SK-N-MC (cell line): ENCODE results near the gene PPA2.

Experiments
- EZH2 ChIP-seq: fragments of 200-600 bp; sonication (generic); IDR thresholded peaks from one replicate; pipeline ENCODE4 v1.6.1; 2017; ENCODE audit warnings: antibody characterized with exemption
- FOXP2 ChIP-seq: optimal IDR thresholded peaks from 2 replicates; pipeline ENCODE3; 2011; ENCODE audit warnings: mild to moderate bottlenecking, moderate library complexity; ENCODE audit not compliant: insufficient read depth; ENCODE audit errors: extremely low read length, control extremely low read depth
- POLR2AphosphoS5 ChIP-seq: IDR thresholded peaks from 2 replicates; pipeline ENCODE4 v1.6.1; 2012; ENCODE audit warnings: mild to moderate bottlenecking, low read depth, low read length, borderline replicate concordance

DNA sequence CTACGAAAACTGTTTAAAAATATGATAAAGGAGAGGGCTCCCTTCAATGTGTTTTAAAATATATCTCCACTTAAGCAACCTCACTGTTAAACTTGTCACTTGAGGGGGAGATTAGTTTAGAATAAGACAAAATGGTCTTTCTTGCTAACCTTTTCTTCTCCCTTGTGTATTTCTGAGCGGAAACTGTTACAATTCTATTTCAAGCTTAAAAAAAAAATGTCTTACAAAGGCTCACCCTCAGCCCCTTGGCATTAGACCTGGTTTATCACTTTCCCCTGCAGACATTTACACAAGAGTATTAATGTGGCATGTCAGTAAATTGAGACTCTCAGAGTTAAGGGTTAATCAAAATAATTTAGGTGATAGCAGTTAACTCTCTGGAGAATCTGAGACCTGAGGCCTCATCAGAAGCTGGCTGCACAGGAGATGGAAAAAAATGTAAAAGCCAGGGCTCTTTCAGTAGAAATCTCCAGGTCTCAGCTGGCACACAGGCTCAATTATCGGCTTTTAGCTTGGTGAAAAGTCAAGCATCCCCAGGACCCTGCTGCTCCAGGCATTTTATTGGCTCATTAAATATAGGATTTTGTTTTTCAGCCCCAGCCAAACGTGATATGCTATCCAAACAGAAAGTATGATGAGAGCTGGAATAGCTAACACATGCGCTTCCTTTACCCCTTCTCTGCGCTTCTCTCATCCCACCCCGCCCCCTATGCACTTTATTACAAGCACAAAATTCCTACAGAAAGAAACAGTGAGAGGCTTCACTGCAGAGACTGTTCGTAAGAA, 130.5 kb downstream of the PPA2 start:
- TF ChIP-seq EZH2 (no peak), POLR2AphosphoS5 (no peak), FOXP2 (no peak)
